ENCODE data around the gene GSTM5.
"Not testable (repeated sequence)": the region's sequence is repeated elsewhere in the genome, so short reads cannot be mapped to it uniquely, and the experiment has no call there.

The GSTM5 gene

DNA sequence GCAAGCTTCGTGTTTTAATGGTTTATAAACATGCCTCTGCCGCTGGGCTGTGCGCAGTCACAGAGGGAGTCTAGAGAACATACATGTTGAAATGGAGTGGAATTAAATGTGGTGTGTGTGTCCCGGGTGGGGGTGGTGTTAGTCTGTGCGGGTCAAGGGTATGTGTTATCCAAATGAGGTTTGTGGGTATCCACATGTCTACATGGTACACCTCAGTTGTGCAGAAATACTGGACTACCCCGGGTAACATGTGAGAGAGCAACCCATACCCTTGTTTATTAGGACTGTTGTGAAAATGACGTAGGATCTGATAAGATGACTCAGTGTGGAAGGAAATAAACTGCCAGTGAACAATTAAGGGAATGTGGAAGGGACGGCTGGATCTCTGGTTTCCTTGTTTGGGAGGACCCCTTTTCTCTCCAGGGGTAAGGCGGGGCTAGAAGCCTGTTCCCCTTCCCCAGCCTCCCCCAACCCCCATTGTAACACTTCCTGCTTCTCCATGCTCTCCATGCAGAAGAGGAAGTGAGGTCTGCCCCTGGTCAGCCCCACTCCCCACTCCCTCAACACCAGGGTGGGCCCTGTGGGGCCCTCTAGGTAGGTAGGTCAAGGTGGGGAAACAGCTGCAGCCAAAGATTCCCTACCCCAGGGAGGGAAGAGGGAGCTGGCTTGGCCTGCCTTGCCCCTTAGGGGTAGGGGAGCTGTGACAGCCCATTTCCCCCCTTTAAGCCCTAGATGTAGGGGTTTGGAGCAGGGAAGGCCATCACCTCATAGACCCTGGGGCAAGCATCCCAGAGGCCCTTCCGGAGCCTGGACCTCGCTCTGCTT lies 51.0 kb downstream of the GSTM5 start:
- DNase-seq, result no peak

DNA sequence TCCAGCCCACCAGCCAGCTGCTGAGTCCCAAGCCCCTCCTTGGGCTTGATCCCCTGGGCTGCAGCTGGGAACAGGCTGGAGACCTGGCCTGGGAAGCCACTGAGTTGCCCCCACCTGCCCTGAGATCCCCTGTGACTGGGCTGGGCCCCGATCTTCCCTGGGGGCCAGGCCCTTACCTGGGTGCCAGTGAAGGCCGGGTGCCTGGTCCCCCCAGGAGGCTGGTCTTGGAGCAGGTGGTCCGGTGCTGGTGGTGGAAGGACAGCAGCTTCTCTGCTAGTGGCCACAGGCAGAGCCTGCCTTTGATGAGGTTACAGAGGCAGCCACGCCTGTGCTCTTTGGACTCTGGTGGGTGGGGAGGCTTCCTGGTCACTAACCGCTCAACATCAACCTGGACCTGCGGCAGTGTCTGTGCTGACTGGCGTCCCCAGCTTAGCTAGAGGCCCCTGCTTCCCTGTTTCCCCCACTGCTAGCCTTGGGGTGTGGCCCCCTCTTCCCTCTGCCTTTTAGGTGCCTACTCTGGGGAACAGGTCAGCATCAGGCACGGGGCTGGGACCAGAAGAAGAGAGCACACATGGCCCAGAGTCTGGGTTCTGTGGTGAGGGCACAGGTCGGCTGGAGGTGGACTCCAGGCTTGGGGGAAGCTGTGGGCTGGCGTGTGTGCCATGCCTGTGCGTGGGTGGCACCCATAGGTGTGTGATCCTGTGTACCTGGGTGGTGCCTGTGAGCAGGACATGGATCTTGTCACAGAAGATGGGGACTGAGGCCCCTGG lies 51.8 kb downstream of the GSTM5 start, which contains the start of gene EPS8L3:
Gene EPS8L3, minus strand, starts transcription at position 278 of the 770 bp plus-strand sequence. CDS start 2,174 bp downstream, outside the sequence.
- no peak for DNase-seq

DNA sequence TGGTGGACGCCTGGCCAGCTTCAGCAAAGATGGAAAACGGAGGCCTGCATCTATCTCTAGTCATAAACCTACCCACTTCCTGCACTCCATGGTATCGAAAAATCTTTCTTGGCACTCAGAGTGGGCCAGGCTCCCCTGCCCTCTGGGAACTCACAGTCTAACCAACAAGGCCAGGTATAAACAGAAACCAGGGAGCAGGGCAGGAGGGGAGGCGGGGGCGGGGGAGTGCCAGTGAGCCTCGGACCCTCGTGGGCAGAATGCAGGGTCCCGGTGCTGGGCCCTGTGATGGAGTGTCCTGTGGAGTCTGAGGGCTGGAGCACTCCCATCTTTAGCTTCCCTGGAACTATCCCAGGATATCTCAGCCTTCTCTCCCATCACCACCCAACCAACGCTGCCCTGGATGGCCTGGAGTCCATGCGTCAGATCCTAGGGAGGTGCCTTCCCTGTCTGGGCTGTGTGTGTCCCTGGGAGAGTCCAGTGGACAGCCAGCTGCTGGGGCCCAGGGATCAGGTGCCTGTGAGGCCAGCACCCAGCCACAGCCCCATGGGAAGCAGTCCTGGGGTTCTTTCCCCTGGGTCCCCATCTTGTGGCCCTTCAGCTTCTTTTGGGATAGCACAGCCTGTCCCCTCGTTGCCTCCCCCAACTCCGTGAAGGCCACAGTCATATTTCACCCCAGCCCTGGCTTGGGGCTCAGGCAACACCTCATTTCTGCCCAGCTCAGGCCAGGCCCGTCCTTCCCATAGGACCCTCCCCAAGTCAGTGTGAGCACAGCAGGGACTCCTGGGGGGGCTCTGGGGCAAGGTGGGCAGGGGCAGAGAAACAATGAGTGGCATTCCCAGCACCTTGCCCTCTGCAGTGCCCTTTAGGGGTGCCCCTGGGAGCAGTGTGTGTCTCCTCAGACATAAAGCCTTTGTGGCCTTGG lies 52.8 kb downstream of the GSTM5 start:
- DNase-seq, result no peak

DNA sequence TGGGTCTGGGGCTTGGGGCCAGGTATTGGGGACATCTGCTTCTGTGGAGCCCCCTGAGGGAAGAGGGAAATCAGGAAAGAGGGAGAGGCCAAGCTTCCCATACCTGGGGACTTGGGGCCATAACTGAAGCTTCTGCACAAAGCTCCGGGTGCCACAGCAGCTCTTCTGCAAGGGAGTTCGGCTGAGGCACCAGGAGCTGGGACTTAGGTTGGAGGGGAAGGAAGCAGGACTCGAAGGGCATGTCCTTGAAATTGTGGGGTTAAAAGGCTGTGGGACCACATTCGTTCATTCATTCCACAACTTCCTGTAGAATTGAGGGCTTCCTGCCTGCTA lies 53.4 kb downstream of the GSTM5 start:
- no peak for DNase-seq

DNA sequence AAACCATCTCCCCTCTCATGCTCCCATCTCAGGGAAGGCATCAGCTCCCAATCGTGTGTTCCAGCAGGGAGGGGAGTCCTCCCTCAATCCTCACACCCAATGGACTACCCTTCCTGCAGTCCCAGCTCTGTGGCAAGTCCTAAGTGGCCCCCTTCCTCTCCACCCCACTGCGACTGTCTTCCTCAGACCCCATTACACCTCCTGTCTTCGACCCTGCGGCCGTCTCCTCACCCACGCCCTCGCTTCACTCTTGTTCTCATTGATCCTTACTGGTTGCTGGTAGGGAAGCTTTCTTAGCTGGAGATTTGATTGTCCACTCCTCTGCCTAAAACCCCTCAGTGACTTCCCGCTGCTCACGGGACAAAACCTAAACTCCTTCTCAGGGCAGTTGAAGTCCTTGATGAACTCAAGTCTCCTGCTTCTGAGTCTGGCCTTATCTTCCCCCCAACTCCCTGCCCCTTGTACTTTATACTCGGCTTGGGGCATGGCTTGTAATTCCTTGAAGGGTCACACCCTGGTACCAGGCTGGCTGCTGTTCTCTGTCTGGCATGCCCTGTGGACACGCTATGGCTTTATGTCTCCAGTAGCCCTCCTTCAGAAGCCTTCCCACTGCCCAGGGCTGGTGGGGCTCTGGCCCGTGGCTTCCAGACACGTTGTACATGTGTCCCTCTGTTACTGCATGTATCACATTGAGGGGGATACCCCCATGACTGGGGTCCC lies 54.0 kb downstream of the GSTM5 start:
- DNase-seq, result no peak

DNA sequence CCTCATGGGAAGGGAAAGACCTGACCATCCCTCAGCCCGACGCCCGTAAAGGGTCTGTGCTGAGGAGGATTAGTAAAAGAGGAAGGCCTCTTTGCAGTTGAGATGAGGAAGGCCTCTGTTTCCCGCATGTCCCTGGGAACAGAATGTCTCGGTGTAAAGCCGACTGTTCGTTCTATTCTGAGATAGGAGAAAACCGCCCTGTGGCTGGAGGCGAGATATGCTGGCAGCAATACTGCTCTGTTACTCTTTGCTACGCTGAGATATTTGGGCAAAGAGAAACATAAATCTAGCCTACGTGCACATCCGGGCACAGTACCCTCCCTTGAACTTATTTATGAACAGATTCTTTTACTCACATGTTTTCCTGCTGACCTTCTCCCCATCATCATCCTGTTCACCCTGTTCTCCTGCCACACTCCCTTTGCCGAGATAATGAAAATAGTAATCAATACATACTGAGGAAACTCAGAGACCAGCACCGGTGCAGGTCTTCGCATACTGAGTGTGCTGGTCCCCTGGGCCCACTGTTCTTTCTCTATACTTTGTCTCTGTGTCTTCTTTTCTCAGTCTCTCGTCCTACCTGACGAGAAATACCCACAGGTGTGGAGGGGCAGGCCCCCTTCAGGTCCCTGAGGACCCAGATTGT lies 55.1 kb downstream of the GSTM5 start:
- DNase-seq, result not testable (repeated sequence)

All from effector CD8-positive, alpha-beta T cell (primary cell).